Measurements from ENCODE around the gene VGLL4.

Gene VGLL4

DNA sequence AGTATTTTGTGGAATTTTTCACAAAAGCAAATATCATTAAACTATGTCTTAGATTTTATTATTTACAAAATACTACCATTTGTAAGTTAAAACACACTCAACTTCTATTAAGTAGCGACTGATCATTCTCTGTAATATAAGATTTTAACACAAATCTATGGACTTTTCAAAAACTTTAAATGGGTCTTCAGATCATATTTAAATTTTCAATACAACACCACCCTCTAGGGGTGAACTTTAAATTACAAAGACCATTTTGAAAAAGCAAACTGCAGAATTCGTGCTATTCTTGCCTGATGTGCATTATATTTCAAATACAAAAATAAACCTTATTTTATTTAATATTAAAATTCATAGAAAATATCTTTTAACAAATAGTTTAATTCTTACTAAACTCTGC, 8.2 kb upstream of the VGLL4 start:
- DNase-seq = peak in 1 of 2 donors; percentile 62

DNA sequence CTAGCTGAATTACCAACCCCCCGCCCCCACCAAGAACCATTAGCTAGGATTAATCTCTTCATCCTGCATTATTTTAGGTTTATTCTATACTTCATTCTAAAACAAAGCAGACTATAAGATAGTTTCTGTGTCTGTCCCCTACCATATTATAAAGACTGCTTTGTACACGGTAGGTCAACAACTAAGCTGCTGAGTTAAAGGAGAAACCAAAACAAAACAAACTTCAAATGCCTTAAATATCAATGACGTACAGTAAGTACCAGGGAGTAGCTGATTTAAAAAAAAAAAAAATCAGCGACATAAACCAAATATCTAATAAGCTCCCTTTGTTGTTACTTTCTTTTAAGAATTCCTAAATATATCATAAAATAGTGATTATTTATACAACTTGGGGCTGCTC, 7.8 kb upstream of the VGLL4 start:
- DNase-seq = no peak

DNA sequence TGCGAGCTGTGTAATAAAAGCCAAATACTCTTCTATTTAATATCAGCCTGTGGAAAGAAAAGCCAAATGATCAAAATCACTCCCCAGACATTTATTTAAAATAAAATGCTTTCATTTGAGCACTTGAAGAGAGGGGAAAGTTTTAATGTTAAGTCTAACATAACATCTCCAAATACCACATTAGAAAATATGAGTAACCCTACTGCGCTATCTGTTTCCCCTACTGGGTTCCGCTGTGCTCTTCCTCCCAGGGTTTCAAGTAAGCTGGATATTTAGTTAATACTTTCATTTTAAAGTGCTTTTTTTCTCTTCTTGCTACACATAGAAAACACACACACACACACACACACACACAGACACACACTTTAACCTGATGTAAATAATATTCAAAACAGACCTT, 6.7 kb upstream of the VGLL4 start:
- no peak for DNase-seq

DNA sequence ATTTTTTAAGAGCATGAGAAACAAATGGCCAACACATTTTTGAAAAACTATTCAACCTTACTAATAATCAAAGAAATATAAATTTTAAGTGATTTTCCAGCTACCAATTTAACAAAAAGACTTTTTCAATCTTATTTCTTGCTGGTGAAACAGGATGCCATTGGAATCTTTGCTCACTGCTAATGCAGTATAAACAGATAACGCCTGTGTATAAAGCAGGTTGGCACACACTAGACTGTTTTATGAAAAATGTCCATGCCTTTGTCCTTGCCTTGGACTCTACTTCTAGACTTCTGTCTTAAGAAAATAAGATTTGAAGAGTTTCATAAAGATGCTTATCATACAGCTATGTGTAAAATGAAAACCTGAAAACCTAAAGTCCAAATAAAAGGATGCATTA, 5.0 kb upstream of the VGLL4 start:
- no peak for DNase-seq

DNA sequence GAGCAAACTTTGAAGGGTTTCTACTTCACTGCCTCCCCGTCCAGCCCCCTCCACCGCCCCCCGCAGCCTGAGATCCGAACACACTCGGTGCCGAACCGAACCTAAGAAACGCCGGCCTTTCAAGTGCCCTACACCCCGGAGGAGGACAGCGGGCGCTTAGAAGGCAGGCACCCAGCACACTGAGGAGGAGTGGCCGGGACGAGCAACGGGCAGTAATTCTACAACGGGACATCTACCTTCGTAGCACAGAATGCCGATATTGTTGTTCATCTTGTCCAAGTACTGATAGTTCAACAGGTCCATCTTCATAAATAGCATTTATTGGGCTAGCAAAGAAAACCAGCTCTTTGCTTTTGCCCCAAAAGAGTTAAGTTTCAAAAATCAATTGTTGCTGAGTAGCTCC, 513 bp downstream of the VGLL4 start:
- peak; percentile 8 to 25 for DNase-seq

DNA sequence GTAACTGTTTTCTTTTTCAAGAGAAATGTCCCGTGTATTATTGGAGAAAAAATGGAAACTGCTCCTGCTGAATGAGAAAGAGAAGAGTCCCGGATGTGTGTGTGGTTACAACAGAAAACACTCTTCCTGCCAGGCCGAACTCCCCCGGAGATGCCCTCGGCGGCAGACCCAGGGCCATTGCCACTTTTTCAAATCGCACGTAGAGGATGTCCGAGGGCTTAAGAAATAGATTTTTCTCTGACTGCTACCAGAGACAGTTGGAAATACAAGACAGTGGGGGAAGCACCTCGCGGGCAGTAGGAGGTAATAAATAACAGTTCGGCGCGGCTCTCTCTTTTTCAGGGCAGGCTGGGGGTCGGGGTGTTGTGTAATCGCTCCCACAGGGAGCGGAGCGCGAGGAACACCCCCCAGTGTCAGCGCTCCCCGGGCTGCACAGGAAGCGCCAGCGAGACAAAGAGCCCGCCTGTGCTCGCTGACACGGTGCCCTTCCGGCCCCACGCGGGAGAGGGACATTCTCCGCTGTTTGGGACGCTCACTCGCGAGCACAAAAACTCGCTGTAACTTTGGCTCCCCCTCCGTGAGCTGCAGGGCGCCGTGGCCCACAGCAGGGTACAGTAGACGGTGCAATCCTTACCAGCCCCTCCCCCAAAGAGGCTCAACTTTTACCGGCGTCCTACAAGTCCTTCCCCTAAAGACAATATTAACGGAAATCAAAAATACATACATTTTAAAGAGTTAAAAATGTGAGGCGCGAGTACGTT, 1.1 kb downstream of the VGLL4 start:
- peak; percentile 57 to 66 for DNase-seq

DNA sequence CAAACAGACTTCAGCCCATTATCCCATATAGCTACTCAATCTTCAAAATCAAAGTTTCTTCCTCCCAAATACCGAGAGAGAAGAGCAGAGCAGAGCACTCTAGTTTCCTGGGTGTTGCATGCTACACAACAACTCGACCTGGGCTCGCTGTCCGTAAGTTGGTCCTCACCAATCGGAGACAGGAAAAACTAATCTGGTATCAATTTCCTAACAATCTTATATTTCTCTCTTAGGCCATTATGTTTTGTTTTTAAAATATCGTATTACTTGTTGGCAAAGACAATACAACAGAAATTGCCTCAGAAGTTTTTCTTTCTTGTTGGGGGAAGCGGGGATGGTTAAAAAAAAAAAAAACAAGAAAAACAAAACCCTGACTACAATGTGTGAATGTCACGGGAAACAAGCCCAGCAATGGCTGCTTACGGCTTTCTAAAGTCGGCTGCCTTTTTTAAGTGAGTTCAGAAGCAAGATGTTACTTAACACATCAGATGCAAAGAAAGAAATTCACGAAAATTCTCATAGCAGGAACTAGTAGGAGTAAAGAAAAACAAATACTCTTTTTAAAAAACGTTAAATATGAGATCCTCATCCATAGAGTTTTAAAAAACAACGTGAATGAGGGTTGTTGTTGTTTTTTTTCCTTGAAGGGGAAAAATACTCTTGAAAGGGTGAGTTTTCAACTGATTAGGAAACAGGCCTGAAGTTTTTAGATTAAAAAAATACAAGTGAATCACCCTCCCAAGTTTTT, 1.9 kb downstream of the VGLL4 start:
- peak in 1 of 2 donors; percentile 43 for DNase-seq

DNA sequence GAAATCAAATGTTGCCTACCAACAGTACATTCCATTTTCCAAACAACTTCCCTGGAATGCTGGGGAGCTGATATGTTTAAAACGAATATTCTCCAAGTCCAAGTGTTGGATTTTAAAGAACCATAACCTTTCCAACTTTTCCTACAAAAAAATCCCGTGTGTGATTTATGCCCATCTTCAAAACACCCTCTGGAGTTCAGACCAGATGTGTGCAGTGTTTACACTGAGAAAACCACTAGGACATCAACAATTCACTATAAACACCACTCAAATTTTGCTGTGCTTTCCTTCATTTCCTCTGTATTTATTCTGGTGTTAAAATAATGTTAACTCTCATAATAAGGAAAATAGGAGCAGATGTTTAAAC, 2.4 kb downstream of the VGLL4 start:
- no peak for DNase-seq

DNA sequence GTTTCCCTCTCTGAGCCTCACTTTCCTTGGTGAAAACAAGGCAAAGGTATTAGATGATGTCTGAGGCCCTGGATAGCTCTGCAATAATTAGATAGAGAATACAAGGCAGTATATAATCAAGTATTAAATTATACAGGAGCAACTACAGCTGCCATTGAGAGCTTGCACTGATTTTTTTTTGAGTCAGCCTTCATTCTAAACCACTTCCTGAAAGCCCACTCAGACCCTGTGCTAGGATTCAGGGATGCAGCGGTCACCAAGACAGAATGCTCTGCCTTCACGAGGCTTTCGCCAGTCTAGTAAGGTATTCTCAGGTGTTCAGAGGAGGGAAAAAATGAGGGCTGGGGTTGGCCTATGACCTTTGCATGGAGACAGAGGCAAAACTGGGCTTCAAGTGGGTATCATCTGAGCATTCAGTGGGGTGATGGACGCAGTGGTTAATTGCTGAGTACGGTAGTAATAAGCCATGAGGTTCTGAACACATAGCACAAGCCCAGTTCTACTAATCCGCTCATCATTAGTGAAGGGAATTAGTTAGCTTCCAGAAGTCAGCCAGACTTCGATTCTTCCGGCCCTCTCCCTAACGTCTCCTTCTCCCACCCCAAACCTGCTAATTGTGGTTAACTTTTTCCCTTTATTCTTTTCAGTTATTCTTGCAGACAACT, 3.6 kb downstream of the VGLL4 start:
- no peak for DNase-seq

DNA sequence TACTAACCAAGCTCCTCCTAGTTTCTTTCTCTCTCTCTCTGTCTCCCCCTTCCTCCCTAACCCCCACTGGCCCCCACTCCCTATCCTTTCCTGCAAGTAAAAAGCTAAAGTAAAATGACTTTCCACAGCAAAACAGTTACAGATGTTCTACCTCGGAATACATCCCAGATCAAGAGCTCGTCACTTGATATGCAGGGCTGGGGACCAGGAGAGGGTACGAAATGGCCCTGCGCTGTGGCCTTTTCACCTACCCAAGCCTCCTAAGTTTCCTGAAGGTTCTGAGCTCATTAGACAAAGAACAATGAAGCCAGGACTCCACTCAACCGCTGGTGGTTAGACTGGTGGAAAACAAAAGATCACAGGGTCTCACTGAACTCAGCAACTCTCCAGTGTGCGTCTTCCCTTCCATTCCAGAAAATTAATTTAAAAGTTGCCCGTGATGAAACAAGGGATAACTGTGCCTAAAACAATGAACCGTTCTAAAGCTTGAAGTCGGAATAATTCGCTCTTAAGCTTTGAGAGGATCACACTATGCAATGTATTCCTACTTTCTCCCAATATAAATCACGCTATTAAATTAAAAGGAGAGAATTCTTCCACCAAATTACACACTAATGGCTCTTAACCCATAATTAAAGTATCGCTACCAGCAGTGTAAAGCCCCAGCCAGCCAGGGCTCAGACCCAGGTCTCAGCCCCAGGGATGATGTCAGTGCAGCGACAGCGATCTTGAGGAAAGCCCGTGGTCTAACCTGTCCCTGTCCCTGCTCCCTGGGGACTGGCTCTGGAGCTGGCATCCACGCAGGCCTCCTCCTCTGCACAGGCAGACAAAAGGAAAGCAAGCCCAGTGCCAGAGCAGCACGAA, 5.0 kb downstream of the VGLL4 start:
- no peak for DNase-seq

DNA sequence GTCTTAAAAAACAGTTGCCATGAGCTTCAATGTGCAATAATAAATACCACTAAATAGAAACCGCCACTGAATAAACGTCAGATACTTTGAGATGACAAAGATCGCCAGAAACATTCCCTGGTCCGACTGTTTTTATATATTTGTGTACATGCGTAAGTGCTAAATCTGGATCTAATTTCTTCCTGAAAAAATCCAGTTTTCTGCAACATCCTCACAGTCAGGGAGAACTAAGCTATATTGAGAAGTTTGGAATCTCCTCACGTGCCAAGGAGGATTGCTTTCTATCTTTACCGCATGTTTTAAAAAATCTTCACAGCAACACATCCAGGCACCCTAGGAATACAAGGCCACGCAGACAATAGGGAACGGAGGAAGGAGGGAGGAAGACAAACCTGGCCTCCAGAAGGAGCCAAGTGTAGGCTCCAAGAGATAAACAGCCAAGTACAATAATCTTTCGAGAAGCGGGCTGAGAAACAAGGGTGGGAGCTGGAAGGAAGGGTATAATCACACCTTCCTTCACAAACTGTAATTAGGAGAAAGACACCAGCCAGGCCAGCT, 5.7 kb downstream of the VGLL4 start:
- DNase-seq = no peak

DNA sequence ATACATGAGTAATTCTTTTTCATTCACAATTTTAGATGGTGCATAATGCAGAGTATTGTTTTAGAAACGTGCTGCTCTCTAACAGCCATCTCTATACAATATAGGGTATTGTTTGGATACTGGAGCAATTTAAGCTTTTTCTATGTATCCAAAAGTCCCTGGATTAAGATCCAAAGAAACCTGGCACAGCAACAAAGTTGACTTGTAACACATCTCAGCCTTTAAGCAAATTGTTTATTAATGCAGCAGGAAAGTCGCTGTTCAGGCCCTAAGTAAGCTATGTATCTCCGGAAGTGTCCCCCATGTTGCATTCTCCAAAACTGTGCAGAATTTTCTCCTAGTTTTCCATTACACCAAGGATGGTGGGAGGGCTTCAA, 7.3 kb downstream of the VGLL4 start:
- DNase-seq = no peak

DNA sequence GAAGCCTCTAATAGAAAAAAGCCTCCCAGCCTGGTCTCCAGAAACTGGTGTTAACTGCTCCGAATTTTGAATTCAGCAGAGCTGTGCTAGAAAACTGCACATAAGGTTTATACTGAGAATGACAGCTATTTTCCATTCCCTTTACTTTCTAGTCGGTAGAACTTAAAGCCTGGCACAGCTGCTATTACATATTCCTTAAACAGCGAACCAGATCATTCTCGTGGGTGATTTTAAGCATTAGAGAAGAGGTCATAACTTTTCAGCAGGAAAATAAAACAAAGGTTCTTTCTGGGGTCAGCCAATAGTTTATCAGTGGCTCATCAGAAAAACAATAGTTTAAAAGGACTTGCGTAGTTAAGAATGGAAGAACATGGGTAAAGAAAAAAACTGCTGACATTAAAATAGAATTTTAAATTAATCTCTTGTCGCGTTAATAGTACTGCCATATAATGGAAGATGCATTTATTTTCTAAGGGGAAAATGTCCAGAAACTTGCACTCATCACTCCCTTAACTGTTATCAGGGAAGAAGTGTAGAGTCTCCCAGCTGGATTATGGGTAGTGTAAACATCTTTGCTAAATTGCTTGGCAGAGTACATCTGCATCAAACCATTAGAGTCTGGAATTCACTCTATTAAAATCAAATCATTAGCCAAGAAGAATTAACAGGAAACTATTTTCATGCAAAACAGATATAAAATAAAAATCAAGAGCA, 7.9 kb downstream of the VGLL4 start:
- no peak for DNase-seq

DNA sequence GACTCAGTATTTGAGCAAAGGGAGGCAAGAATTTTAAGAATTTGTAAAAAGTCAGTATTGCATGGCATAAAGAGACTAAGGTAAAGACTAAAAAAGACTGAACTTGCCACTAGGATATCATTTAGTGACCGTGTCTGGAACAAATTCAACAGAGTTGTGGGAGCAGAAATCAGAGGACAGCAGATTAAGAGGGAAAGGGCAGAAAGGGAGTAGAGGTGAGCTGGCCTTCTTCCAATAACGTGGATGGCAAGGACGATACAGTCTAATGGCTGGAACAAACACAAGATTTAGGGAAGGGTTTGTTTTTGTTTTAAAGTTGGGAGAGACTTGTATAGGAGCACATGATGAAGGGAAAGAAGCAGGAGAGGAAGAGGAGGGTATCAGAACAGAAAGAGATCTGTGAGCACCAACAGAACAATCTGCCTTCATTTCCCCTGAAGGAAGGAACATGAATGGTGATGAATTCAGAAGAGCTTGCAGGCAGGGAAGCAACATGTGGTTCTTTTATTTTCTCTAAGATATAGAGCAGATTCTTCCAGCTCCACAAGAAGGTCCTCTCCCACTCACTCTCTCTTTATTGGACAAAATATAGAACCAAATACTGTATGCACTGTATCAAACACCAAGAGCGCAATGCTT, 8.6 kb downstream of the VGLL4 start:
- DNase-seq = no peak

DNA sequence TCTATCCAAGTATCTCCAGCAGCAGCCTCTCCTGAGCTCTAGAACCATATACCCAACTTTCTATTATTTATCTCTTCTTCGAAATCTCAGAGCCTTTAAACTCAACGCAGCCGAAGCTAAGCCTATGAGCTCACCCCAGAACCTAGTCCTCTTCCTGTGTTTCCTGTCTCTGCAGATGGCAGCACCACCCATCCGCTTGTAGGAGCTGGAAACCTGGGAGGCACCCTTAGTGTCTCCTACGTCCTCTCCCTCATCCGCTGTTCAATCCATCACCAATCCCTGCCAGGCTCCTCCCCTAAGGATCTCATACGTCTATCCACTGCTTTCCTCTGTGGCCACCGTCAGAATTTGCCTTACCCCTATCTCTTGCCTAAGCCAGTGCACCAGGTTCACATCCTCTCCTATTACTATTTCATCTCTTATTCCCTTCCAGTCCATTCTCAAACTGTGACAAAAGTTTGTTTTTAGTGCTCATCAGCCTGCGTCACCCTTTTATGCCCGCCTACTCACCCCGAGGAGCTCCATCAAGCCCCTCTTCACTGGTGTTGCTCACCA, 9.6 kb downstream of the VGLL4 start:
- no peak for DNase-seq

DNA sequence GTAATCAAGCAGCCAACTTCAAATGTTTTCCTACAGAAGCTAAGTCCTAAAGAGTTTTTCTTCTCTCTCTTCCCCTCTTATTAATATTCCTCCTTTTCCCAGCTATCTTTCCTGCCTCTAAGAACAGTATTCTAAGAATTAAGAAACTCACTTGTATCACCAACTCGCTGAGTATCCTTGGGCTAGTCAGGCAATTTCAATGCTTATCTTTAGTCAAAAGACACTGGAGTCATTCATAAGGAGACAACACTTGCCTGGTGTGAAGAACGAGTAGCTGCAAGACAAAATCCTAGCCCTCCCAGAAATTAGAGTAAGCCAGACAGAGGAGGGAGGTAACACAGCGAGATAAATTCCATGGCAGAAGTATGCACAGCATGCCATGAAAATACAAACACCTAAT, 10.7 kb downstream of the VGLL4 start:
- DNase-seq = no peak

DNA sequence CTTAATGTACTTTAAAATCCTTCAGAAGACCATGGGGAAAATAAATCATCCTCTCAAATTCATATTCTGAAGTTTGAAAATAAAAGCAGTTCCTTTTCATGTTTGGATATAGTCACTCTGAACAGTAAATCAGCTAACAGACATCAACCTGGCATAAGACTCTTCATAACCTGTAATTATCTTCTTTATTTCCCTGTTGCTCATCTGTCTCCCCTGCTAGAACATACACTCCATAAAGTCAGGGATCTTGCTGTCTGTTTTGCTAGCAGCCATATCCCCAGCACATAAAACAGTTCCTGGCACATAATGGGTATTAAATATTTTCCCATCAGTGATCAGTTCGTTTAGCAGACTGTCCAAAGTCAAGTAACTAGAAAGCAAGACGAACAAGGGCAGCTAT, 11.2 kb downstream of the VGLL4 start:
- DNase-seq = no peak

DNA sequence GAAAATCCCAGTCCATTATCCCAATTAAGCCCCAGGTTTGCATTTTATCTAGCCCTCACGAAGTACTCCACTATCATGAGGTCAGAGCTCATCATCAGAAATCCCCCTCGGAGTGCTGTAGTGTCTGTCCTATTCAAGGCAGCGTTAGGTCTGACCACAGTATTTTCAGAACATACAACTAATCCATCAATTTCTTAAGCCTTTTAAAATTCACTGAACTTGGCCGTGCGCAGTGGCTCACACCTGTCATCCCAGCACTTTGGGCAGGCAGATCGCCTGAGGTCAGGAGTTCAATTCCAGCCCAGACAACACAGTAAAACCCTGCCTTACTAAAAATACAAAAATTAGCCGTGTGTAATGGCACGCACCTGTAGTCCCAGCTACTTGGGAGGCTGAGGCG, 11.9 kb downstream of the VGLL4 start:
- DNase-seq = no peak

DNA sequence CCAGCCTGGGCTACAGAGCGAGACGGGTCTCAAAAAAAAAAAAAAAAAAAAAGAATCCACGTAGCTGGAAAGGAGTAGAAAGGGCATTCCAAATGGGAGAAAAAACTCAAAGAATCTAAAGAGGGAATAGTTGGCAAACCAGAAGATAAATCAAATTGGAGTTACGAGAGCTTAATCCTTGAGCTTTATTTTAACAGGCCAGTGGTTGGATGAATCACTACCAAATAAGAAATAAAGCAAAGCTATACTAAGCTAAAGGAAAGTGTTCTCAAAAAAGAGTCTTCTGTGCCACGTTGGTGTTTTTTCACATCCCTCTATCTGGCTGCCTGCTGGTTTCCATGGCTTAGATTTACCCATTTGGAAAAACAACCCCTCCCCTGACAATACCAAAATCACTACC, 14.0 kb downstream of the VGLL4 start:
- DNase-seq = no peak

DNA sequence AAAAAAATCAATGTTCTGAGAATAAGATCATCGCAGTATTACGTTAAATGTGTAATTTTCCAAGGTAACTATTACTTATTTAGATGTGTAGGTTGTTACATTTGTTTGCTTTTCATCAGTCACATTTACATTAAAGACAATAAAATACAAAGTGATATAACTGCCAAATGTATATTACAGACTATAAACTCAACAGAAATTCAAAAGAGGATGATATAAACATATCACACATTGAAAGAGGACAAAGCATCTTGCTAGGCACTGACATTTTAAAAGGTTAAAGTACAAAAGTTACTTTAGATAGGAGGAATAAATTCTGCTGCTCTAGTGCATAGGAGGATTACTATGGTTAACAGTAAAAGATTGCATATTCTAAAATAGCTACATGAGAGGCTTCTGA, 16.1 kb downstream of the VGLL4 start:
- DNase-seq = no peak

DNA sequence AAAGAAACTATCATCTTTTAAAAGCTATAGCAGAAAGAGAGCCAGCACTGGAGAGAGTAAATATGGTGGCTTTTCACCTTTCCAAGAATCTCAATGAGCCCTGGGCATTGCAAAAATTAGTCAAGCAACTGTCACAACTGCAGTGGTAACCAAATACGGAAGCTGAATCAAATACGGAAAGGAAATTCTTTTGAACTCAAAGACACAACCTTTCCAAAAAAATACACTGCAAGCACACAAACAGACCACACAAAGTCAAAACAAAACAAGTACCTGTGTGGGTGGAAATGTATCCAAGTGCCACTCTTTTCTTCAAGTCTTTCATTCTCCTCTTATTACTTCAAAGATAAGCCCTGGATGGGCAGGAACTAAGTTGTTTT, 17.6 kb downstream of the VGLL4 start:
- peak in 1 of 2 donors; percentile 6 for DNase-seq

All from CD4-positive, alpha-beta T cell treated with Interferon alpha-2 for 1 hour (primary cell).